Fibroblast of lung (primary cell): ENCODE results near the gene GRIA1.

Experiments
- CTCF ChIP-seq, 2 donors: IDR thresholded peaks in 1 of 2; conservative IDR thresholded peaks in 1 of 2; 1 replicate in 1 of 2; 2 replicates in 1 of 2; pipeline ENCODE4 v1.5.1; 2011 to 2012; ENCODE audit warnings: low read length in 2 of 2, control low read depth in 1 of 2, inconsistent platforms in 1 of 2, low read depth in 1 of 2, mild to moderate bottlenecking in 1 of 2
- EZH2 ChIP-seq: IDR thresholded peaks from 2 replicates; pipeline ENCODE4 v1.5.1; 2012; ENCODE audit warnings: low read length, control low read depth, mild to moderate bottlenecking; ENCODE audit errors: missing control alignments

- TF ChIP-seq CTCF (conservative IDR thresholded peaks at IDR 0.05 in 1 of 2, IDR thresholded peaks at IDR 0.05 in 1 of 2; ENCODE audit: low read depth in 1 of 2, low read length in 2 of 2) = no peak
- no peak for TF ChIP-seq EZH2
Observed at GRCh38 chr5:153523831-153524230, 33.4 kb downstream of the GRIA1 start.
